Measurements from ENCODE around the gene GABRE. TPM values are rescaled to one million over a fixed set of nuclear protein-coding genes. Genes with fewer than 3 reads are reported as not detected.
A peak's percentile ranks its signal among the peaks of the same experiment; 100 is the strongest.

The GABRE gene
- total RNA-seq (2022) (12.9 and 19.3 TPM in 2 replicates), Bru-seq, nascent RNA (percentile 63 among the genes with signal in this experiment), BruChase-seq, experiment 1, labeled RNA remaining after a 6-hour chase (percentile 59 among the genes with signal in this experiment), BruChase-seq, experiment 2, labeled RNA remaining after a 2-hour chase (percentile 72 among the genes with signal in this experiment)
- long read RNA-seq, full-length matches to known transcripts: 1 of 3 reads
- long read RNA-seq, partial matches to known transcripts: 0 of 3 reads
- long read RNA-seq, other reads (novel, unspliced or antisense): 2 of 3 reads

GRCh38 chrX:151974336-151975227 lies at the start of gene GABRE:
TSS of gene GABRE (minus strand) at chrX:151974676. CDS start at chrX:151974625, 51 bp downstream.
- no peaks in the 10 kb centered on the region for H3K27me3 Mint-ChIP-seq (ENCODE audit: insufficient read depth, unreplicated experiment)
- POLR2A ChIA-PET: interaction anchor here (0.6 to 6.4 kb wide), 7 partner anchors 9 to 1846 kb away, joined by 3 to 47 read pairs (median 5); no protein-coding TSS in a partner anchor
- no TSS peak for BruUV-seq (replicated peaks)
- intact Hi-C loops (cut with micrococcal nuclease): loop anchor here (5.0 kb wide), 4 partner anchors 98 to 658 kb away; no protein-coding TSS in a partner anchor
- H3K27ac Mint-ChIP-seq (ENCODE audit: low read depth, unreplicated experiment): peak within 1 kb of the TSS; percentile 73
- H3K36me3 Mint-ChIP-seq (ENCODE audit: insufficient read depth, unreplicated experiment): peaks cover 10% of the 10 kb centered on the region
- H3K4me1 Mint-ChIP-seq (ENCODE audit: insufficient read depth, unreplicated experiment): peaks cover 35% of the 10 kb centered on the region
- no peak for TF ChIP-seq CTCF (IDR thresholded peaks at IDR 0.05; ENCODE audit: unreplicated experiment)
- peaks cover 6% of the 10 kb centered on the region for H3K9me3 Mint-ChIP-seq (ENCODE audit: unreplicated experiment)
- peak; percentile 44 for DNase-seq (ENCODE audit: unreplicated experiment)
- CTCF ChIA-PET: interaction anchor here (0.6 to 2.7 kb wide), 4 partner anchors 149 to 658 kb away, joined by 3 to 10 read pairs (median 3); no protein-coding TSS in a partner anchor
- H3K4me3 Mint-ChIP-seq (ENCODE audit: unreplicated experiment): peak within 1 kb of the TSS; percentile 79

- no peak for TF ChIP-seq CTCF (IDR thresholded peaks at IDR 0.05; ENCODE audit: unreplicated experiment)
- CTCF ChIA-PET: no interaction called here
- no peaks in the 10 kb centered on the region for H3K27me3 Mint-ChIP-seq (ENCODE audit: insufficient read depth, unreplicated experiment)
- H3K4me1 Mint-ChIP-seq (ENCODE audit: insufficient read depth, unreplicated experiment): no peaks in the 10 kb centered on the region
- no peak overlapping the region for H3K27ac Mint-ChIP-seq (ENCODE audit: low read depth, unreplicated experiment)
- BruUV-seq (replicated peaks): no TSS peak
- no peaks in the 10 kb centered on the region for H3K36me3 Mint-ChIP-seq (ENCODE audit: insufficient read depth, unreplicated experiment)
- peak; percentile 25 for DNase-seq (ENCODE audit: unreplicated experiment)
- H3K9me3 Mint-ChIP-seq (ENCODE audit: unreplicated experiment): peaks cover 7% of the 10 kb centered on the region
- POLR2A ChIA-PET: no interaction called here
- no peak overlapping the region for H3K4me3 Mint-ChIP-seq (ENCODE audit: unreplicated experiment)
- intact Hi-C loops (cut with micrococcal nuclease): no loop called here
These were observed 46.4 kb upstream of the GABRE start for GRCh38 chrX:152020888-152021287.

- ChIA-PET CTCF (interaction anchor here (0.6 kb wide), 2 partner anchors 148 to 171 kb away, joined by 3 to 4 read pairs; no protein-coding TSS in a partner anchor), POLR2A (no interaction called here)
- intact Hi-C loops (cut with micrococcal nuclease): no loop called here
- H3K36me3 Mint-ChIP-seq (ENCODE audit: insufficient read depth, unreplicated experiment): no peaks in the 10 kb centered on the region
- TF ChIP-seq CTCF (IDR thresholded peaks at IDR 0.05; ENCODE audit: unreplicated experiment): no peak
- H3K4me3 Mint-ChIP-seq (ENCODE audit: unreplicated experiment): no peak overlapping the region
- no peaks in the 10 kb centered on the region for H3K4me1 Mint-ChIP-seq (ENCODE audit: insufficient read depth, unreplicated experiment)
- no TSS peak for BruUV-seq (replicated peaks)
- DNase-seq (ENCODE audit: unreplicated experiment): no peak
- H3K27ac Mint-ChIP-seq (ENCODE audit: low read depth, unreplicated experiment): no peak overlapping the region
- no peaks in the 10 kb centered on the region for H3K9me3 Mint-ChIP-seq (ENCODE audit: unreplicated experiment)
- H3K27me3 Mint-ChIP-seq (ENCODE audit: insufficient read depth, unreplicated experiment): no peaks in the 10 kb centered on the region
These were observed 25.3 kb upstream of the GABRE start for GRCh38 chrX:151999813-152000212.

GRCh38 chrX:151997539-151997938 lies 23.1 kb upstream of the GABRE start:
- DNase-seq (ENCODE audit: unreplicated experiment): no peak
- ChIA-PET POLR2A (no interaction called here), CTCF (no interaction called here)
- no peak overlapping the region for H3K4me3 Mint-ChIP-seq (ENCODE audit: unreplicated experiment)
- no peak for TF ChIP-seq CTCF (IDR thresholded peaks at IDR 0.05; ENCODE audit: unreplicated experiment)
- H3K36me3 Mint-ChIP-seq (ENCODE audit: insufficient read depth, unreplicated experiment): no peaks in the 10 kb centered on the region
- no TSS peak for BruUV-seq (replicated peaks)
- no peaks in the 10 kb centered on the region for H3K4me1 Mint-ChIP-seq (ENCODE audit: insufficient read depth, unreplicated experiment)
- H3K27me3 Mint-ChIP-seq (ENCODE audit: insufficient read depth, unreplicated experiment): no peaks in the 10 kb centered on the region
- H3K27ac Mint-ChIP-seq (ENCODE audit: low read depth, unreplicated experiment): no peak overlapping the region
- no peaks in the 10 kb centered on the region for H3K9me3 Mint-ChIP-seq (ENCODE audit: unreplicated experiment)
- intact Hi-C loops (cut with micrococcal nuclease): no loop called here

Measured in MCF 10A (cell line).